Uterus (tissue), 4 donors: ENCODE measurements around the gene RARRES1. TPM values are rescaled to one million over a fixed set of nuclear protein-coding genes. Genes with fewer than 3 reads are reported as not detected.

Experiments used
- DNase-seq, 2 donors: peaks; one replicate each; pipeline ENCODE4 v3.0.0-alpha.2; 2019 to 2020
- H3K27ac ChIP-seq, 2 donors: fragments of 200-600 bp; sonication (generic); 1 replicate in 1 of 2; 2 replicates in 1 of 2; pipeline ENCODE4 v1.5.1; 2016 to 2018
- H3K27me3 ChIP-seq, 2 donors: fragments of 200-600 bp; sonication (generic); one replicate each; pipeline ENCODE4 v1.5.1; 2018 to 2019; ENCODE audit warnings: control low read depth in 1 of 2
- H3K36me3 ChIP-seq, 2 donors: fragments of 200-600 bp; sonication (generic); one replicate each; pipeline ENCODE4 v1.5.1; 2019; ENCODE audit warnings: control low read depth in 1 of 2
- H3K4me1 ChIP-seq, 2 donors: fragments of 200-600 bp; sonication (generic); one replicate each; pipeline ENCODE4 v1.5.1; 2018 to 2019; ENCODE audit warnings: control low read depth in 1 of 2
- H3K4me3 ChIP-seq, 2 donors: fragments of 200-600 bp; sonication (generic); 1 replicate in 1 of 2; 2 replicates in 1 of 2; pipeline ENCODE4 v1.5.1; 2018 to 2019; ENCODE audit warnings: mild to moderate bottlenecking in 1 of 2
- H3K9me3 ChIP-seq, 2 donors: fragments of 200-600 bp; sonication (generic); one replicate each; pipeline ENCODE4 v1.5.1; 2019; ENCODE audit warnings: control low read depth in 1 of 2
- CTCF ChIP-seq, 4 experiments: fragments of 200-600 bp in 2 of 4; fragments of 450-650 bp in 2 of 4; sonication (generic) in 2 of 4; IDR thresholded peaks; one replicate each; pipeline ENCODE4 v1.5.1; 2016 to 2019; ENCODE audit warnings: antibody characterized with exemption in 4 of 4, mild to moderate bottlenecking in 2 of 4, moderate library complexity in 1 of 4
- POLR2A ChIP-seq, 2 donors: fragments of 450-650 bp; IDR thresholded peaks; one replicate each; pipeline ENCODE4 v1.6.1; 2016; ENCODE audit warnings: antibody characterized with exemption in 2 of 2, mild to moderate bottlenecking in 1 of 2, moderate library complexity in 1 of 2
- intact Hi-C: fragments of 100-400 bp; cut with DNase I; formaldehyde crosslinking; loops from one replicate; pipeline ENCODE4 v1.15.1; 2023; ENCODE audit warnings: low total_unique reads
- total RNA-seq, 4 donors: library from RNA; depleted of rRNA in 3 of 4; stranded (reverse); fragments of >200 nt in 3 of 4; gene quantifications; one replicate each; pipeline versions ENCODE4 v1.1.0 to v1.2.4, GENCODE V29; 2014 to 2023
- donor health status: DM: yes; HTN: yes; CAD: no.

Gene RARRES1
- total RNA-seq, 4 donors from 2014 or later: 12.8 to 398 (median 50.5) TPM

- TF ChIP-seq CTCF (IDR thresholded peaks at IDR 0.05): no peak
- H3K9me3 ChIP-seq: peaks cover 0 to 3% of the 10 kb centered on the region in 2 donors
These were observed 5.2 kb upstream of the RARRES1 start for GRCh38 chr3:158737410-158737809.

DNA sequence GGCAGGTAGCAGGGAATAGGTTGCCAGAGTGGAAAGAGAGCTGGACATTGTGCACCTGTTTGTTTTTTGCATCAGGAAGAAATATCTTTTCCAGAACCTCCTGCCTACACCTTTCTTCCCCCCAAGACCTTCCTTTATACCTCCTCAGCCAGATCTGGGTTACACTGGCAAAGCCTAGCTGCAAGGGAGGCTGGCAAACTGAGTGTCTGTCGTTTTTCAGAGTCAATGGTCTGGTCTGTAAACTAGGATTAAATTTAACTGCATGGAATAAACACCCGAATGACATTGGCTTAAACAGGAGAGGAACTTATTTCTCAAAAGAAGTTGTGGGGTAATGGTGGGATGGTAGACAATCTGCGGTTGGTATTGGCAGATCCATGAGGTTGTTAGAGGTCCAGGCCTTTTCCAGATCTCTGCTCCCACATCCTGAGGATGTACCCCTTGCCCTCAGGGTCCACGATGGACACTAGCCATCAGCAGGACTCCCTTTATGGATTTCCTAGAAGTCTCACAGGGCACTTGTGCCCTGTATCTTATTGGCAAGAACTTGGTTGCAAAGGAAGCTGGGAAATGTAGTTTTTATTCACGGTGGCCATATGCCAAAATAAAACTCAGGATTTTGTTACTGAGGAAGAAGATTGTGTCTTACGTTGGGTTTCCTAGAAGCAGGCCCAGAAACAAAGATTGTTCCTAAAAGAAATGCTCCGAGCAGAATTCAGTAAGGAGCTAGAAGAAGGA lies 3.2 kb upstream of the RARRES1 start:
- Histone ChIP-seq H3K9me3 (peaks cover 0 to 3% of the 10 kb centered on the region in 2 donors), H3K36me3 (no peaks in the 10 kb centered on the region), H3K4me3 (no peak overlapping the region), H3K27me3 (no peaks in the 10 kb centered on the region), H3K4me1 (peaks cover 0 to 7% of the 10 kb centered on the region in 2 donors), H3K27ac (no peak overlapping the region)
- DNase-seq: no peak
- intact Hi-C loops: no loop called here
- TF ChIP-seq CTCF (IDR thresholded peaks at IDR 0.05) (no peak), POLR2A (IDR thresholded peaks at IDR 0.05) (no peak)

More at GRCh38 chr3:158737410-158737809, 5.2 kb upstream of the RARRES1 start:
- Histone ChIP-seq H3K4me1 (no peaks in the 10 kb centered on the region), H3K4me3 (no peak overlapping the region), H3K27me3 (no peaks in the 10 kb centered on the region), H3K27ac (no peak overlapping the region), H3K36me3 (no peaks in the 10 kb centered on the region)
- intact Hi-C loops: no loop called here
- DNase-seq: no peak

GRCh38 chr3:158733656-158734055 lies 1.4 kb upstream of the RARRES1 start:
- Histone ChIP-seq H3K4me3 (peak overlapping the region in 1 of 2 donors; percentile 1), H3K27ac (peak overlapping the region in 1 of 2 donors; percentile 87), H3K9me3 (peaks cover 0 to 3% of the 10 kb centered on the region in 2 donors), H3K36me3 (no peaks in the 10 kb centered on the region), H3K27me3 (no peaks in the 10 kb centered on the region), H3K4me1 (peaks cover 0 to 7% of the 10 kb centered on the region in 2 donors)
- DNase-seq: no peak
- no peak for TF ChIP-seq CTCF (IDR thresholded peaks at IDR 0.05)
- no peak for TF ChIP-seq POLR2A (IDR thresholded peaks at IDR 0.05)
- intact Hi-C loops: no loop called here

GRCh38 chr3:158732856-158733200 lies 571 bp upstream of the RARRES1 start:
- H3K9me3 ChIP-seq: peaks cover 0 to 3% of the 10 kb centered on the region in 2 donors
- H3K27ac ChIP-seq: peak overlapping the region; percentile 78 to 87
- no peaks in the 10 kb centered on the region for H3K36me3 ChIP-seq
- no peak for DNase-seq
- intact Hi-C loops: no loop called here
- no peaks in the 10 kb centered on the region for H3K27me3 ChIP-seq
- H3K4me3 ChIP-seq: peak overlapping the region; percentile 39 to 68
- peaks cover 0 to 7% of the 10 kb centered on the region in 2 donors for H3K4me1 ChIP-seq
- no peak for TF ChIP-seq POLR2A (IDR thresholded peaks at IDR 0.05)
- TF ChIP-seq CTCF (IDR thresholded peaks at IDR 0.05): no peak

- TF ChIP-seq CTCF (IDR thresholded peaks at IDR 0.05) (no peak), POLR2A (IDR thresholded peaks at IDR 0.05) (no peak)
- Histone ChIP-seq H3K9me3 (peaks cover 0 to 3% of the 10 kb centered on the region in 2 donors), H3K4me3 (peak overlapping the region; percentile 39 to 68), H3K36me3 (no peaks in the 10 kb centered on the region), H3K4me1 (peaks cover 0 to 7% of the 10 kb centered on the region in 2 donors), H3K27ac (peak overlapping the region; percentile 78 to 87), H3K27me3 (no peaks in the 10 kb centered on the region)
- DNase-seq: no peak
- intact Hi-C loops: no loop called here
These were observed 771 bp downstream of the RARRES1 start for GRCh38 chr3:158731486-158731885.
